ENCODE measurements around the gene ANKRD23. TPM values are rescaled to one million over a fixed set of nuclear protein-coding genes. Genes with fewer than 3 reads are reported as not detected.

ANKRD23 gene
- total RNA-seq, 1 experiment from 2014 or later = 7.5 TPM

DNA sequence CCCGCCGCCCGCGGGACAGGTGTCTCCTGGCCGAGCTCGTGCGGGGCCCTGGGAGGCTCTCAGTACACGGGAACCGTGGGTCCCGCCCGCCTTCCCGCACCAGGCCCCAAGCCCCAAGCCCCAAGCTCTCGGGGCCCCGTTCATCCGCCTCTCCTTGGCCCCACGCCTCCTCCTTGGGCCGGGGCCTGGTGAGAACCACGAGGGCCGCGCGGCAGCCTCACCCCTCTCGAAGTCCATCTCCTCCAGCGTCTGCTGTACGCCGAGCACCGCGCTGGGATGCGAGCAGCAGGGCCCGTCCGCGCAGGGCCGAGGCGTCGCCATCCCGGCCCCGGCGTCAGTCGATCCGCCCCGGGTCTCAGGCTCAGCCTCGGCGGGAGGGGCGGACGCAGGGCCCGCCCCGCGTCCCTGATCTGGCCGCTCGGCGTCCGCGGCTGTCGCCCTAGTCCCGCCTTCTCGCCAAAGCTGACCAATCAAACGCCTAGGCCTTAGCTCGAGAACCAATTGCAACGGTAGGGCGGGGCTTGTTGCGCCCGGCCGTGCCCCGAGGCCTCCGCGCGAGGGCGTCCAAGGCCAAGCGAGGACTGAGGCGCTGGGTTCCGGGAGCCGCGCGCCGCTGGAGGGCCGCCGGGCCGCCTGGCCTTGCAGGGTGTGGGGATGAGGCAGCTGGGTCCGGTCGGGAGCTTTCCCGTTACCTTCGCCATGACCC, 14.0 kb upstream of the ANKRD23 start, which contains the start of gene ANKRD39:
Gene ANKRD39 (minus strand): TSS at position 350 of the 706 bp plus-strand sequence. CDS start 29 bp downstream, at position 321.
- BruUV-seq (replicated peaks) = no TSS peak
- Mint-ChIP-seq H3K27ac (ENCODE audit: unreplicated experiment) (peak within 1 kb of the TSS; percentile 47), H3K36me3 (ENCODE audit: insufficient read depth, unreplicated experiment) (peaks cover 58% of the 10 kb centered on the region), H3K9me3 (ENCODE audit: low read depth, unreplicated experiment) (no peaks in the 10 kb centered on the region), H3K27me3 (ENCODE audit: unreplicated experiment) (no peaks in the 10 kb centered on the region), H3K4me3 (ENCODE audit: low read depth, unreplicated experiment) (peak within 1 kb of the TSS; percentile 98), H3K4me1 (ENCODE audit: low read depth, unreplicated experiment) (peaks cover 11% of the 10 kb centered on the region)
- DNase-seq = peak; percentile 98
- TF ChIP-seq, protein P1, sequence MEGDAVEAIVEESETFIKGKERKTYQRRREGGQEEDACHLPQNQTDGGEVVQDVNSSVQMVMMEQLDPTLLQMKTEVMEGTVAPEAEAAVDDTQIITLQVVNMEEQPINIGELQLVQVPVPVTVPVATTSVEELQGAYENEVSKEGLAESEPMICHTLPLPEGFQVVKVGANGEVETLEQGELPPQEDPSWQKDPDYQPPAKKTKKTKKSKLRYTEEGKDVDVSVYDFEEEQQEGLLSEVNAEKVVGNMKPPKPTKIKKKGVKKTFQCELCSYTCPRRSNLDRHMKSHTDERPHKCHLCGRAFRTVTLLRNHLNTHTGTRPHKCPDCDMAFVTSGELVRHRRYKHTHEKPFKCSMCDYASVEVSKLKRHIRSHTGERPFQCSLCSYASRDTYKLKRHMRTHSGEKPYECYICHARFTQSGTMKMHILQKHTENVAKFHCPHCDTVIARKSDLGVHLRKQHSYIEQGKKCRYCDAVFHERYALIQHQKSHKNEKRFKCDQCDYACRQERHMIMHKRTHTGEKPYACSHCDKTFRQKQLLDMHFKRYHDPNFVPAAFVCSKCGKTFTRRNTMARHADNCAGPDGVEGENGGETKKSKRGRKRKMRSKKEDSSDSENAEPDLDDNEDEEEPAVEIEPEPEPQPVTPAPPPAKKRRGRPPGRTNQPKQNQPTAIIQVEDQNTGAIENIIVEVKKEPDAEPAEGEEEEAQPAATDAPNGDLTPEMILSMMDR (IDR thresholded peaks at IDR 0.05; ENCODE audit: unreplicated experiment) = no peak
- CTCF ChIA-PET = interaction anchor here (0.6 to 3.1 kb wide), 23 partner anchors 9 to 308 kb away, joined by 3 to 39 read pairs (median 4); partner anchors contain the start of genes ANKRD36 and CNNM3
- intact Hi-C loops (cut with micrococcal nuclease; ENCODE audit: unreplicated experiment) = loop anchor here (1.0 to 5.0 kb wide), 3 partner anchors 93 to 254 kb away; partner anchors contain the start of gene ANKRD36

DNA sequence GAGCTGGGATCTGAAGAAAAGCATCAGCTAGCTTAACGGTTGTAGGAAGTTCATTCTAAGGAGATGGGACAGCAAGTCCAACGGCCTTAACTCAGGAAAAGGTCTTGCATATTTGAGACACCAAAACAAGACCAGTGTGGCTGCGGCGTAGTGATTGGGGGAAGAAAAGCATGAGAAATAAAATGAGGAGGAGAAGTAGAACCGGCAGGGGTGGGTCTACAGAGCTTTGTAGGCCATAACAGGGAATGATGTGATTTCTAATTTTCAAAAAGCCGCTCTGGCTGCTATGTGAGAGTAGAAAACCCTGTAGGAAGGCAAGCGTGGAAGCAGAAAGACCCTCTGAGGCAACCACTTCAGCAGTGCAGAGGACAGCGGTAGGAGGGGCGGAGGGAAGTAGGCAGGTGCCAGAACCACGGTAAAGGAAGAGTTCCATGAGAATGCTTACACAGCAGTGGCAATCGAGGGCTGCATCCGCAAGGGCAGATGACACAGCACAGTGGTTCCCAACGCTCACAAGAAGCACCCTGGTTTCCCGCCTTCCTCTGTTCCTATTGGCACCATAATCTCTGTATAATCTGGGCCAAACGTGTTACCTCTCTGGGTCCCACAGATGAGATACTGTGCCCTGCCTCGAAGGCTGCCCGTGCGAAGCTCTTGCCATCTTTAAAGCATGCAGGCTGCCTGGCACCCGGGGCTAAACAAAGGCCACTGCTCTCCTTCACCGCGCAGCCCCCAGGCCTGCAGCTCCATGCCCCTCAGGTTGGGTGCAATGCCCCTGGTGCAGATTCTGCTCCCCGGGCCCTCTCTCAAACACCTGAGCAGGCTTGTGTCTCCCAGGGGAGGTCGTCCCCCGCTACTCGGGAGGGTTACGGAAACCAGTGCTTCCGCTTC, 13.2 kb upstream of the ANKRD23 start:
- TF ChIP-seq, protein P1 (IDR thresholded peaks at IDR 0.05; ENCODE audit: unreplicated experiment) = no peak
- BruUV-seq (replicated peaks) = TSS peak; percentile 14
- no peak for DNase-seq
- H3K27me3 Mint-ChIP-seq (ENCODE audit: unreplicated experiment) = no peaks in the 10 kb centered on the region
- H3K4me3 Mint-ChIP-seq (ENCODE audit: low read depth, unreplicated experiment) = peak overlapping the region; percentile 98
- CTCF ChIA-PET = interaction anchor here (0.6 to 3.1 kb wide), 20 partner anchors 11 to 307 kb away, joined by 3 to 39 read pairs (median 4); partner anchors contain the start of genes ANKRD36 and CNNM3
- intact Hi-C loops (cut with micrococcal nuclease; ENCODE audit: unreplicated experiment) = loop anchor here (5.0 kb wide), 1 partner anchor 255 kb away; the partner anchor contains the start of gene ANKRD36
- H3K27ac Mint-ChIP-seq (ENCODE audit: unreplicated experiment) = peak overlapping the region; percentile 47
- peaks cover 11% of the 10 kb centered on the region for H3K4me1 Mint-ChIP-seq (ENCODE audit: low read depth, unreplicated experiment)
- H3K36me3 Mint-ChIP-seq (ENCODE audit: insufficient read depth, unreplicated experiment) = peaks cover 59% of the 10 kb centered on the region
- no peaks in the 10 kb centered on the region for H3K9me3 Mint-ChIP-seq (ENCODE audit: low read depth, unreplicated experiment)

DNA sequence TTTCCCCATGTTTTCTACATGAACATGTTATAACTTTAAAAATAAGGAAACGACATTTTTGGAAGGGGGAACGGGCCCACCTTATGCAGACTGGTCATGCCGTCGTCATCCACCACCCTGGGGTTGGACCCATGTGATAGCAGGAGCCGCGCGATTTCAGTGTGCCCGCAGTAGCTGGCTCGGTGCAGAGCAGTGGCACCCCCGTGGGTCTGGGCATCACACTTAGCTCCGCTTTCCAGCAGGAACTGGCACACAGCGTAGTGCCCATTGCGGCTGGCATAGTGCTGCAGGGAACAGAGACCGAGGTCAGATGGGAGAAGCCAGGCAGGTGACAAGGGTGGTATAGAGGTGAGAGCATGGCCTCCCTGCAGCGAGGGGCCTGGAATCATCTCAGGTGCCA, 9.5 kb upstream of the ANKRD23 start:
- BruUV-seq (replicated peaks) = no TSS peak
- DNase-seq = no peak
- TF ChIP-seq, protein P1 (IDR thresholded peaks at IDR 0.05; ENCODE audit: unreplicated experiment) = no peak
- no peaks in the 10 kb centered on the region for H3K9me3 Mint-ChIP-seq (ENCODE audit: low read depth, unreplicated experiment)
- peaks cover 11% of the 10 kb centered on the region for H3K4me1 Mint-ChIP-seq (ENCODE audit: low read depth, unreplicated experiment)
- H3K27me3 Mint-ChIP-seq (ENCODE audit: unreplicated experiment) = no peaks in the 10 kb centered on the region
- CTCF ChIA-PET = no interaction called here
- intact Hi-C loops (cut with micrococcal nuclease; ENCODE audit: unreplicated experiment) = no loop called here
- H3K27ac Mint-ChIP-seq (ENCODE audit: unreplicated experiment) = no peak overlapping the region
- H3K4me3 Mint-ChIP-seq (ENCODE audit: low read depth, unreplicated experiment) = no peak overlapping the region
- H3K36me3 Mint-ChIP-seq (ENCODE audit: insufficient read depth, unreplicated experiment) = peaks cover 36% of the 10 kb centered on the region

DNA sequence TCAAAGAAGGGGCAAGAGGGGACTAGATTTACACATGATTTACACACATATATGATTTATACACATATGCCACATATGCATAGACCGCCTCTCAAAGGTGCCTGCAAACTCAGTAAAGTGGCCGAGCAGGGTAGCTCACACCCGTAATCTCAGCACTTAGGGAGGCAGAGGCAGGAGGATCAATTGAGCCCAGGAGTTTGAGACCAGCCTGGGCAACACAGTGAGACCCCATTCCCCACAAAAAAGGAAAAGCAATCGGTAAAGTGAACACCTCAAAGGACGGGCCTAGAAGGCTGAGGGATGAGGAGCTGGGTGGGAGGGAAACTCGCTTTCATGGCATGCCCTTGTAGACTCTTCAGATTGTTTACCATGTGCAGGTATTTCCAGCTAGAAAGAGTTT, 8.8 kb upstream of the ANKRD23 start:
- no peak for DNase-seq
- Mint-ChIP-seq H3K27ac (ENCODE audit: unreplicated experiment) (no peak overlapping the region), H3K27me3 (ENCODE audit: unreplicated experiment) (no peaks in the 10 kb centered on the region), H3K36me3 (ENCODE audit: insufficient read depth, unreplicated experiment) (peaks cover 29% of the 10 kb centered on the region), H3K9me3 (ENCODE audit: low read depth, unreplicated experiment) (no peaks in the 10 kb centered on the region), H3K4me1 (ENCODE audit: low read depth, unreplicated experiment) (peaks cover 11% of the 10 kb centered on the region), H3K4me3 (ENCODE audit: low read depth, unreplicated experiment) (no peak overlapping the region)
- TF ChIP-seq, protein P1 (IDR thresholded peaks at IDR 0.05; ENCODE audit: unreplicated experiment) = no peak
- CTCF ChIA-PET = no interaction called here
- no TSS peak for BruUV-seq (replicated peaks)
- intact Hi-C loops (cut with micrococcal nuclease; ENCODE audit: unreplicated experiment) = no loop called here
